Measurements from ENCODE around the gene GEMIN7. TPM values are rescaled to one million over a fixed set of nuclear protein-coding genes. Genes with fewer than 3 reads are reported as not detected.
"Not testable (repeated sequence)": the region's sequence is repeated elsewhere in the genome, so short reads cannot be mapped to it uniquely, and the experiment has no call there.

GEMIN7 gene
- total RNA-seq, 4 donors from 2014 or later = 10.6 to 22.7 (median 19.1) TPM

DNA sequence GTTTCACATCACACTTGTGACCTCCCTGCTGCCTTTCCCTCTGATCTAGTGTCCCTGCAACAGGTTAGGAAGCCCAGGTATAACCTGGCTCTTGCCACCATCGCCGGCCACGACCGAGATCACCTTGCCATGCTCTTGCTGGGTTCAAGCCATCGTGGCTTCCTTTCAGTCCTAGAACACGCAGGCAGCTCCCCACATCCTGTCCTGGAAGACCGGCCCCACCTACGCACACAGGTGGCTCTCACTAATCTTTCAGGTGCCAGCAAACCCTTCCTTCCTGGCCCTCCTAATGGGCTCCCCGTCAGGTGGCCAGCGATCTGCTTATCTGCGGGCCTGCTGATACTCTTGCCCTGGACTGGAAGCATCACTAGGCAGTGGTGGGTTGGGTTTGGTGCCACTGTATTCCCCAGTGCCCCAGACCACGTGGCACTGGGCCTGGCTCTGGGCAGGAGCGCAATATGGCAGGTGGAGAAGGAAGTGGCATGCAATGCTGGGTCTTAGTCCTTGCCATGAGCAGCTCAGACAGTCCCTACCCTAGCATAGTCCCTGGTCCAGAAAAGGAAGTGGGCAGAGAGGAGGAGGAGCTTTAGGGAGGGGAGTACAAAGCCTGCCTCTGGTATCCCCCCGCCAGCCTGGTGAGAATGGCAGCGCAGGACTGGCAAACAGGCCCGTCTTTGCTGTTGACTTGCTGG, 25.7 kb downstream of the GEMIN7 start:
- TF ChIP-seq POLR2A (IDR thresholded peaks at IDR 0.05) = no peak
- TF ChIP-seq CTCF (IDR thresholded peaks at IDR 0.05) = no peak
- H3K27ac ChIP-seq = no peak overlapping the region
- no peaks in the 10 kb centered on the region for H3K9me3 ChIP-seq
- 87 to 95% methylated on average over 12 to 16 of the region's 16 CpGs for WGBS, 2 donors
- intact Hi-C loops (cut with DNase I) = no loop called here
- peaks cover 21 to 46% of the 10 kb centered on the region in 2 donors for H3K4me1 ChIP-seq
- DNase-seq = no peak
- H3K27me3 ChIP-seq = no peaks in the 10 kb centered on the region
- H3K4me3 ChIP-seq (replicated peaks in 1 of 3) = no peak overlapping the region
- H3K36me3 ChIP-seq = no peaks in the 10 kb centered on the region

DNA sequence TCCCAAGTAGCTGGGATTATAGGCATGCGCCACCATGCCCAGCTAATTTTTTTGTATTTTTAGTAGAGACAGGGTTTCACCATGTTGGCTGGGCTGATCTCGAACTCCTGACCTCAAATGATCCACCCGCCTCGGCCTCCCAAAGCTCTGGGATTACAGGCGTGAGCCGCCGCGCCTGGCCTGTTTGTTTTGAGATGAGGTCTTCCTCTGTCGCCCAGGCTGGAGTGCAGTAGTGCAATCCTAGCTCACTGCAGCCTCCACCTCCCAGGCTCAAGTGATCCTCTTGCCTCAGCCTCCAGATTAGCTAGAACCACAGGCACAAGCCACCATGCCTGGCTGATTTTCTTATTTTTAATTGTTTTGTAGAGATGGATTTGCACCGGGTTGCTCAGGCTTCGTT, 27.3 kb downstream of the GEMIN7 start:
- peaks cover 16 to 31% of the 10 kb centered on the region in 2 donors for H3K4me1 ChIP-seq
- DNase-seq; H3K27ac ChIP-seq; H3K9me3 ChIP-seq; H3K4me3 ChIP-seq (replicated peaks in 1 of 3); H3K27me3 ChIP-seq; intact Hi-C loops (cut with DNase I); H3K36me3 ChIP-seq: not testable (repeated sequence)
- 96% methylated on average over 11 of the region's 11 CpGs for WGBS, 2 donors

DNA sequence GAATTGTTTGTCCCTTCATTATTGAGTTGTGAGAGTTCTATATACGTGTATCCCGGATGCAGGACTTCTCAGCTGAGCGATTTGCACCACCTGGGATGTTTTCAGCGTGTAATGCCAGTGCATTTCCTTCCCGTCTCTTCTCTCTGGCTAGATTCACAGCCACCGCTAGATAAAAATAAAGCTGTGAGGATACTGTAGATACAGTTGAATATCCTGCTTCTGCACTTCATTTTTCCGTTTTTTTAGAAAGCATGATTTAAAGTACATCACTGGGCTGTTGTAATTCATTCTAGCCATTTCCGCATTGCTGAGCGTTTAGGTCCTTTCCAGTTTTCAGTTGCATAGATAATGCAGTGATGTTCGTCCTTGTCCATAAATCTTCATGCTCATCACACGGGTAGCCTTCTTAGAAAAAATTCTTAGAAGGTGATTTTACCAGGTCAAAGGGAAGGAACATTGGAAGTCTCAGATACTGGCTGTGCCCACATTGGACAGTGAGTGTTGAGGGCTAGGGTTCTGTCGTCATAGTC, 28.6 kb downstream of the GEMIN7 start:
- DNase-seq = no peak
- no peak overlapping the region for H3K27ac ChIP-seq
- intact Hi-C loops (cut with DNase I) = no loop called here
- 79 to 86% methylated on average over 12 of the region's 12 CpGs for WGBS, 2 donors
- TF ChIP-seq POLR2A (IDR thresholded peaks at IDR 0.05) (no peak), CTCF (IDR thresholded peaks at IDR 0.05) (no peak)
- H3K27me3 ChIP-seq = no peaks in the 10 kb centered on the region
- no peak overlapping the region for H3K4me3 ChIP-seq (replicated peaks in 1 of 3)
- H3K9me3 ChIP-seq = no peaks in the 10 kb centered on the region
- H3K4me1 ChIP-seq = peaks cover 15 to 31% of the 10 kb centered on the region in 2 donors
- H3K36me3 ChIP-seq = no peaks in the 10 kb centered on the region

DNA sequence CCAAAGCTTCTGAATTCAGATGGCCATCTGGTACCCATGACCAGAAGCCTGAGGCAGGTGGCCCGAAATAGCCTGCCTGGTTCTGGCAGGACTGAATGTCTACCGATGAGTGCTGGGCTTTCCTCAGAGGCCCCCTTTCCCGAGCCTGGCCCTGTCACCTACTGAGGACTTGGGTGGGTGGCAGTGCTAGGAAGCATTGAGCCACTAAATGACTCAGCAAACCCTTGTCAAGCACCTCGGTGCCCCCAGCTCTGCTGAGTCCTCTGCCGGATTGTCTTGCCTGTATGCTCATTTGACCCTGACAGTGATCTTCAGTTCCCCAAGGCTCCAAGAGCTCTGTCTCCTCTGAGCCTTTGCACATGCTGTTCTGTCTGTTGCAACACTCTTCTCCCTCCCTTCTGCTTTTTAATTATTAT, 31.8 kb downstream of the GEMIN7 start:
- H3K36me3 ChIP-seq = no peaks in the 10 kb centered on the region
- peaks cover 0 to 35% of the 10 kb centered on the region in 2 donors for H3K4me1 ChIP-seq
- no peaks in the 10 kb centered on the region for H3K27me3 ChIP-seq
- 83 to 98% methylated on average over 5 of the region's 5 CpGs for WGBS, 2 donors
- no peak for DNase-seq
- no peaks in the 10 kb centered on the region for H3K9me3 ChIP-seq
- no peak overlapping the region for H3K4me3 ChIP-seq (replicated peaks in 1 of 3)
- intact Hi-C loops (cut with DNase I) = no loop called here
- H3K27ac ChIP-seq = no peak overlapping the region
- TF ChIP-seq CTCF (IDR thresholded peaks at IDR 0.05) (no peak), POLR2A (IDR thresholded peaks at IDR 0.05) (no peak)

GRCh38 chr19:45112111-45112827, 33.2 kb downstream of the GEMIN7 start:
- H3K36me3 ChIP-seq = no peaks in the 10 kb centered on the region
- peaks cover 0 to 38% of the 10 kb centered on the region in 2 donors for H3K4me1 ChIP-seq
- intact Hi-C loops (cut with DNase I) = no loop called here
- no peak overlapping the region for H3K4me3 ChIP-seq (replicated peaks in 1 of 3)
- no peaks in the 10 kb centered on the region for H3K9me3 ChIP-seq
- WGBS, 2 donors = 87 to 94% methylated on average over 9 to 11 of the region's 11 CpGs
- H3K27me3 ChIP-seq = no peaks in the 10 kb centered on the region
- no peak for TF ChIP-seq POLR2A (IDR thresholded peaks at IDR 0.05)
- no peak for TF ChIP-seq CTCF (IDR thresholded peaks at IDR 0.05)
- no peak for DNase-seq
- no peak overlapping the region for H3K27ac ChIP-seq
